HG03108 (cell line): ENCODE measurements around the gene CAMTA1.

ENCODE experiments used
- ATAC-seq: cut with Tn5 transposase; IDR thresholded peaks from one replicate; pipeline ENCODE4 v1.9.1; 2021; ENCODE audit warnings: moderate library complexity; ENCODE audit not compliant: unreplicated experiment

Gene CAMTA1

GRCh38 chr1:6776389-6776788 lies 8.9 kb upstream of the CAMTA1 start:
- no peak for ATAC-seq

- ATAC-seq: no peak
These were observed 8.4 kb upstream of the CAMTA1 start for GRCh38 chr1:6776895-6777294.

GRCh38 chr1:6777813-6778212 lies 7.4 kb upstream of the CAMTA1 start:
- no peak for ATAC-seq

- no peak for ATAC-seq
These were observed 6.0 kb upstream of the CAMTA1 start for GRCh38 chr1:6779089-6779805.

- ATAC-seq: no peak
These were observed 3.1 kb upstream of the CAMTA1 start for GRCh38 chr1:6782151-6782550.

DNA sequence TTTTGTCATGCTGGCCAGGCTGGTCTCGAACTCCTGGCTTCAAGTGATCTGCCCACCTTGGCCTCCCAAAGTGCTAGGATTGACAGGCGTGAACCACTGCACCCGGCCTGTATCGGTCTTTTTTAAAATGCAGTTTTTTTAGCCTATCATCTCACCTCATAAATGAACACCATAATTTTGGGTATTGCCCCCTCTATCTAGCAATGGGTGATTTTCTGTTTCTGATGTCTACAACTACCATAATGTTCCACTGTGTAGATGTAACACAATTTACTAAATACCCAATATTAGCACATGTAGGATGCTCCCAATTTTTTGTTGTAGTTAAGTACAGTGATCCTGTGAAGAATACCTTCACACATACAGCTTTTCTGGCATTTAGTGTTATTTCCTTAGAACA lies 2.0 kb upstream of the CAMTA1 start:
- no peak for ATAC-seq

GRCh38 chr1:6783936-6784559 lies 1.2 kb upstream of the CAMTA1 start:
- ATAC-seq: no peak

GRCh38 chr1:6784560-6785317 lies 515 bp upstream of the CAMTA1 start:
- ATAC-seq: peak; percentile 67

GRCh38 chr1:6785728-6786505 lies 663 bp downstream of the CAMTA1 start:
- no peak for ATAC-seq

- ATAC-seq: no peak
These were observed 3.7 kb downstream of the CAMTA1 start for GRCh38 chr1:6788946-6789345.

DNA sequence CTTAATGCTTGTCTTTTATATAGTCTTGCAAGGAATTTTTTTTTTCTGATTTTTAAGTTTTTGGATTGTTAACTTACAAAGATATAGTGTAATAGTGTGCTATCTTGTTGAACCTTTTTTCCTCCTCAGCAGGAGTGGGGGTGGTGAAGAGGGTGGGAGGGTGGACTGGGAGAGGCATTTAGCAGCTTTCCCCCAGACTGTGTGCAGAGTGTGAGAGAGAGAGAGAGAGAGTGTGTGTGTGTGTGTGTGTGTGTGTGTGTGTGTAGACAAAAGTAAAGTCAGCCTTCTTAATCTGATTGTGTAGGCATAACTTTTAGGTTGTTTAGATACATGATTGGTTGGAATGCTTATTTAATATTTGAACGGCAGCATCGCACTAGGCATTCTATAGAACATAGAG lies 4.9 kb downstream of the CAMTA1 start:
- ATAC-seq: no peak

DNA sequence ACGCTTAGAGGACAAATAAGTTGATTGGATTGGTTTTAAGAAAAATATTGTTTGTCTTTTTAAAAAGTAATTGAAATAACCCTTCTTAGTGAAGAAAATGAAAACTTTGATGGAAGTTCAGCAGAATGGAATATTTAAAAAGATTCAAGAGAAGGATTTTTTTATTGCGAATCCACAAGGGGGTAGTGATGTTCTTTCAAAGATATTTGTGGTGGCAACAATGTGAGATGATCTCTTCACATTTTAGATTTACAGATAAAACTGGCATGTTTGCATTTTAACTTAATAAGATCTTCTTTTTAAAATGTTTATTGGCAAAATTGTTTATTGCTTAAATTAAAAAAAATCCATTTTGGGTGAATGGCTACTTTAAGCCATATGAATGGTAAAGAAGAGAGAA lies 8.9 kb downstream of the CAMTA1 start:
- no peak for ATAC-seq

DNA sequence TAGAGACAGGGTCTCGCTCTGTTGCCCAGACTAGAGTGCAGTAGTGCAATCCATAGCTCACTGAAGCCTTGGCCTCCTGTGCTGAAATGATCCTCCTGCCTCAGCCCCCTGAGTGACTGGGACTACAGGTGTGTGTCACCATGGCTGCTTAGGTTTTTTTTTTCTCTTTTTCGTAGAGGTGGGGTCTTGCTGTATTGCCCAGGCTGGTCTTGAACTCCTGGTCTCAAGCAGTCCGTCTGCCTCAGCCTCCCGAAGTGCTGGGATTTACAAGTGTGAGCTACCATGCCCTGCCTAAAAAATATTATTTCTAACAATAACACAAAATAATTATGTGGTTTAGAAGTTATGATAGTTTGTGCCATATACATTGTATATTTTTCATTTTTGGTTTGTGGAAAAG lies 9.9 kb downstream of the CAMTA1 start:
- no peak for ATAC-seq

GRCh38 chr1:6795661-6796060 lies 10.4 kb downstream of the CAMTA1 start:
- ATAC-seq: no peak

GRCh38 chr1:6796095-6796494 lies 10.8 kb downstream of the CAMTA1 start:
- ATAC-seq: no peak

GRCh38 chr1:6799499-6799898 lies 14.2 kb downstream of the CAMTA1 start:
- no peak for ATAC-seq

- ATAC-seq: no peak
These were observed 15.5 kb downstream of the CAMTA1 start for GRCh38 chr1:6800745-6801144.

GRCh38 chr1:6801199-6801598 lies 15.9 kb downstream of the CAMTA1 start:
- no peak for ATAC-seq

DNA sequence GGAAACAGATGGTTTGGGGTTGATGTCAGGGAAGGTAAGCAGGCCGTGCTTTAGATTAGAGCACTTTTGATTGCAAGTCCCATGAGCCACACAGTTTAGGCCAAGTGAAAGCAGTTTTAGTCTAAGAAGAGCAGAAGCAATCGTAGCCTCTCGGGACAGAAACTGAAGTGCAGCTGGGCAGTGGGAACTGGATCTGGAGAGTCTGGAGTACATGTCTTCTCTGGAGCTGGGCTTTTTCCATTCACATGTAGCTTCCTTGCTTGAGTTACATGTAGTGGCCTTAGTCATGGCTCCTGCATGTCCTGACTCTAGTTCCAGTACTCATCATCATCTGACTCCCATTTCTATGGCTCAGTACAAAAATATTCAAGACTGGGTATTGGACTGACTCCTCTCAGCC lies 16.7 kb downstream of the CAMTA1 start:
- no peak for ATAC-seq

DNA sequence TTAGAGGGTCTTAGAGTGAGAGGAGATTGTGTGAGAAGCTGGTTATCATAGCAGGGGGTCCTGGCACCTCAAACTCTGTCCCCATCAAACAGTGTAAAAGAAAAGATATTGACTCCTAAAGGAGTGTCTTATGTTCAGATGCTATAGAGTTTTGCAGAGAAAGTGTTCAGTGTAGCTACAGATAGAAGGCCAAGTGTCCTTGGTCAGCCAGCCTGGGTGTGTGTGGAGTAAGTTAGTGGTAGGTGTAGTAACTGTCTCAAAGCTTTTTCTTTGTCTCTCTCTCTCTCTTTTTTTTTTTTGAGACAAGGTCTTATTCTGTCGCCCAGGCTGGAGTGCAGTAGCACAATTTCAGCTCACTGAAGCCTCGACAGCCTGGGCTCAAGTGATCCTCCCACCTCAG lies 17.2 kb downstream of the CAMTA1 start:
- ATAC-seq: no peak

- no peak for ATAC-seq
These were observed 17.6 kb downstream of the CAMTA1 start for GRCh38 chr1:6802893-6803292.
